HG03135 (cell line): ENCODE measurements around the gene CLTA.
"Not testable (repeated sequence)": the region's sequence is repeated elsewhere in the genome, so short reads cannot be mapped to it uniquely, and the experiment has no call there.

Experiments used
- ATAC-seq: cut with Tn5 transposase; IDR thresholded peaks from one replicate; pipeline ENCODE4 v1.9.1; 2021; ENCODE audit warnings: mild to moderate bottlenecking, moderate library complexity; ENCODE audit not compliant: unreplicated experiment

Gene CLTA

DNA sequence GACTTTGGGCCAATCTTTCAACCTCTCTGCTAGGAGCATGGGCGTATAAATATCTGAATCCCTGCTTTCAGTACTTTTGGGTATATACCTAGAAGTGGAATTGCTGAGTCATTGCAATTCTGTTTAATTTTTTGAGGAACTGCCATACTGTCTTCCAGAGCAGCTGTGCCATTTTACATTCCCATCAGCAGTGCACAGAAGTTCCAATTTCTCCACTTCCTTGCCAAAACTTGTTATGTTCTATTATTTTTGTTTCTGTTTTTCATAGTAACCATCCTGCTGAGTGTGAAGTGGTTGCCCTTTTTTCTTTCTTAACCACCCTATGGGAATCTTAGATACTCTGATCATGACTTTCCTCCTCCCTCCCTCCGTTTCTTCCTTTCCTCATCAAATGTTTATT is 32.6 kb upstream of the CLTA start:
- ATAC-seq = no peak

DNA sequence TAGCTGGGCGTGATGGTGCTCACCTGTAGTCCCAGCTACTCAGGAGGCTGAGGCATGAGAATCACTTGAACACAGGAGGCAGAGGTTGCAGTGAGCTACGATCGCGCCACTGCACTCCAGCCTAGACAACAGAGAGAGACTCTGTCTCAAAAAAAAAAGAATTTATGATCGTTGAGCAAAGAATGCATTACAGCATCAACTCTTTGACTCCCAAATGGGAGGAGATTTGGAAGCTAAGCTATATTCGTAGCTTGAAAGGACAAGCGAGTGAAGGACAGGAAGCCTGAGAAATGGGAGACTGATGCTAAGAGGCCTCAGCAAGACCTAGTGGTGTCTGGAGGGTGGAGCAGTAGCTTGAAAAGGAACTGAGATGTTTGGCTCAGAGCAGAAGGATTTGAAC is 31.8 kb upstream of the CLTA start:
- no peak for ATAC-seq

DNA sequence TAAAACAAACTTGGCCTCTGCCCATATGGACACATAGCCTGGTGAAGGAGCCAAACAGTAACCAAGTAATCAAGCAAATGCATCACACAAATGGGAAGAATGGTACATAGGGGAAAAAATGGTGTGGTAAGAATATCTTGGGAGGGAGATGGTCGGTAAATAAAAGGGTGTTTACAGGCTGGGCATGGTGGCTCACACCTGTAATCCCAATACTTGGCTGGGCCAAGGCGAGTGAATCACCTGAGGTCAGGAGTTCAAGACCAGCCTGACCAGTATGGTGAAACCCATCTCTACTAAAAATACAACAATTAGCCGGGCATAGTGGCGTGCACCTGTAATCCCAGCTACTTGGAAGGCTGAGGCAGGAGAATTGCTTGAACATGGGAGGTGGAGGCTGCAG is 31.2 kb upstream of the CLTA start:
- ATAC-seq = not testable (repeated sequence)

DNA sequence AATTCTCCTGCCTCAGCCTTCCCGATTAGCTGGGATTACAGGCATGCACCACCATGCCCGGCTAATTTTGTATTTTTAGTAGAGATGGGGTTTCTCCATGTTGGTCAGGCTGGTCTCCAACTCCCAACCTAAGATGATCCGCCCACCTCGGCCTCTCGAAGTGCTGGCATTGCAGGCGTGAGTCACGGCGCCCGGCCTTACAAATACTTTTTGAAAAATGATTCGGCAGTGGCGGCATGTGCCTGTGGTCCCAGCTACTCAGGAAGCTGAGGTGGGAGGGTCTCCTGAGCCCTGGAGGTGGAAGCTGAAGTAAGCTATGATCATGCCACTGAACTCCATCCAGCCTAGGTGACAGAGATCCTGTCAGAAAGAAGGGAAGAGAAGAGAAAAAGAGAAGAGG is 30.6 kb upstream of the CLTA start:
- ATAC-seq = not testable (repeated sequence)

DNA sequence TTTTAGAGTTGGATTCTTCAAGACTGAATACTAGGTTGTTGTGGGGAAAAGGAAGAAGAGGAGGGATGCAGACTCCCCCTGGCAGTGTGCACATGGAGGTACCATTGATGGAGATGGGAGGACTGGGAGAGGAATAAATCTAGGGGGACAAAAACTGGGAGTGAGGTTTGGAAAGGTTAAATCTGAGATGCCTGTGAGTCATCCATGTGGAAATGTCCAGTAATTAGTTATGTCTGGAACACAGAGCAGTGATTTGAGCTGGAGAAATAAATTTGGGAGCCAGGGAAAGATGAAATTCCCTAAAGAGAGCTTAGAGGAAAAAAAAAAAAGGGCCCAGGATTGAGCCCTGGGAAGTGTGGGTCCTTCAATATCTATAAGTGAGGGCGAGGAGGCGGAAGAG is 29.5 kb upstream of the CLTA start:
- ATAC-seq = no peak

DNA sequence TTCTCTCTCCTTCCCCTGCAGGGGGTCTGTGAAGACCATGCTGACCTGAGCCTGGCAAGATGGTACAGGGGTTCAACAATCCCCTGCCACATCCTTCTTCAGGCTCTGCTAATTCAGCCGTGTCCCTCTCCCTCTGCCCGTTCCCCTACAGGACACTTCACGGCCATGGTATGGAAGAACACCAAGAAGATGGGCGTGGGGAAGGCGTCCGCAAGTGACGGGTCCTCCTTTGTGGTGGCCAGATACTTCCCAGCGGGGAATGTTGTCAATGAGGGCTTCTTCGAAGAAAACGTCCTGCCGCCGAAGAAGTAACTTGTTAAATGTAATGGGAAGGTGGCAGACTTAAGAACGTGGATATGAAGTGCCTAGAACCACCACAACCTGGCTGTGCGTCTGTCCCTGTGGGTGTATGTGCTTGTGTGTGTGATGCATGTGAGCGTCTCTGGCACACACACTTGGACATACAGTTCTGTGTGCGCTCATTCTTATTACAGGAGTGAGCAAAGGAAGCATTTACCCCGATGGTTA is 28.4 kb upstream of the CLTA start:
- no peak for ATAC-seq

DNA sequence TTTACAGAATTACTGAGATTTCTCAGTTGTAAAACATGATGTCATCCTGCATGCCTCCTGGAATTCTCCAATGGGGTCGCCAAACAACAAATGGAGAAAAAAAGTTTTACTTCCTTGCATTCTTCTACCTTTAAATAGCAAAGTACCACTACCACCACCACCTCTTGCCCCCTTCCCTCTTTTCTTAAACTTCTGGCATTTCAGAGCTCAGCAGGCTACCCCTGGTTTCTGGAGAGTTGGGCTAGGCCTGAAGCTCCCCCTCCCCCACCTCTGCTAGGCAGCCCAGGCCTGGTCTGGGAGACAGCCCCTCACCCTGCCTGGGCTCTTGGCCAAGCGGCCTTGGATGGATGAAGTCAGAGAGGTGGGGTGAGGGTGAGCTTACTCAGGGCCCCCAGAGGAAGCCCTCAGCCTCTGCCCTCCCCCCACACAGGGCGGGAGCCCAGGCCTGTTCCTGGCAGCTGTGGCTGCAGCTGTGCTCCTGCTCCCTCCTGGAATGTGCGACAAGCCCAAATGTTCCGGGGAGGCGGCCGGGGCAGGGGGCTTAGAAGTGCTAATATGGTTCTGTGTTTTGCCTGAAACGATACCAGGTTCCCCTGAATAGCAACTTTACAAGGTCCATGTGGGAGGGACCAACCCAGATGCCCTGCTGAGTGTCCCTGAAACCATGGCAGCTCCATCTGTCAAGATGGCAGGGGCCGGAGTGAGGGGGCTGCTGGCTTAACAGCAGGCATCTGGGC is 27.5 kb upstream of the CLTA start:
- ATAC-seq = no peak

DNA sequence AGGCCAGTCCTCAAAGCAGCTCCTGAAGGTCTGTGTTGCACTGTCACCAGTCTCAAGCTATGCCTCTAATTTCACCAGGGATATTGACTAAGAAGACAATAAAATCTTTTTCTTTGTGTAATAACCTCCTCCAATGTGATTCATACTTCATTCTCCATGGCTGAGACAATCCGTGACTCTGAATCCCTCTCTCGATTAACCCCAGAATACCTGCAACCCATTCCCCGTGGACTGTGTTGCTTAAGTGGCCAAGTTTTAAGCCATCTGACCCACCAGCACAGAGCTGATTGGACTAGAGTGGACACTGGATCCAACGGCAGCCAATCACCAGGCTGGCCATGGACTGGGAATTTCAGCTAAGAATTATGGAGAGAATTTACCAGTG is 26.9 kb upstream of the CLTA start:
- ATAC-seq = no peak

DNA sequence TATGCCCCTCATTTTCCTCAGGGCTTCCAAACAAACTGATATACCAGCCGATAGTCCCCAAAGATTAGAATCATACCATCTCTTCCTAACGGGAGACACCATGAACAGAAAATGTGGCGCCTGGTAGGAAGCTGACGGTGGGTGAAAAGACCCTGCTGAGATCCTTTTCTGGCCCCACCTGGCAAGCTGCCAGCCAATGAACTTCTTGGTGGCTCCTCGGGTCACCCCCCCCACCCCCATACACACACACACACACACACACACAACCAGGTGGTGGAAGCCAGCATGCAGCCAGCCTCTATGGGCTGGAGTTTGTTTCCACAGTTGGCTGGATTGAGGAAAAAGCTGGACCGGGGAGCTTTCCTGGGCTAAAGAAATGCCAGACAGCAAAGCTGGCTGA is 26.3 kb upstream of the CLTA start:
- no peak for ATAC-seq

DNA sequence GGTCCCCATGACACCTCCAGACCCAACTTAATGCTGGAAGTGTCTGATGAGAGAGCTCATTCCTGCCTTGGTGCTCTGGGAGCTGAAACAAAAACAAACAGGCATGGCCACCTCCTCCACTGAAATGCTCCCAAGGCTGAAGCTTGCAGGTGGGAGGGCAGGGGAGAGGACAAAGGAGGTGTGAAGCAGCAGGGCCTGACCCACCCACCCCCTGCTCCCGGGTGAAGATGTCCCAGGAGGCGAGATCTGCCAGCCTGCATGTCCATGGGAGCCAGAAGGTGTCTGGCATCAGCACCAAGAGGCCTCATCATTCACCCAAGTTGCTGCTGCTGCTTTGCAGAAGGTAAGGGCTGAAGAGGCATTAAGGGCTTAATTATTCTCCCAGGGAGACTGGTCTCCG is 25.7 kb upstream of the CLTA start:
- ATAC-seq = no peak

DNA sequence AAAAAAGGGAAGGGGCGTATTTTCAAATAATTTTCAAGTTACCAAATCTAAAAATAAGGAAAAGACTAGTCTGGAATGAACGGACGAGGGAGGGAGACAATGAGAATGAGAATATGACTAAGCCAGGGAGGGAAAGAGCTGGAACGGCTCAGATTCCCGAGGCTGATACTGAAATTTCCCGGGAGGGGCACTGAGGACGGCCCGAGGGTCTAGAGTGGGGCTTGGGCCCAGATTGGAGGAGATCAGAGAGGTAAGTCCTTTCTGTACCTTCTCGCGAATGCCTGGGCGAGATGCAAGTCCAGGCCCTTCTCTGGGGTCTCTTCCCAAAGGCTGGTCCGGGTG is 24.9 kb upstream of the CLTA start:
- ATAC-seq = no peak

DNA sequence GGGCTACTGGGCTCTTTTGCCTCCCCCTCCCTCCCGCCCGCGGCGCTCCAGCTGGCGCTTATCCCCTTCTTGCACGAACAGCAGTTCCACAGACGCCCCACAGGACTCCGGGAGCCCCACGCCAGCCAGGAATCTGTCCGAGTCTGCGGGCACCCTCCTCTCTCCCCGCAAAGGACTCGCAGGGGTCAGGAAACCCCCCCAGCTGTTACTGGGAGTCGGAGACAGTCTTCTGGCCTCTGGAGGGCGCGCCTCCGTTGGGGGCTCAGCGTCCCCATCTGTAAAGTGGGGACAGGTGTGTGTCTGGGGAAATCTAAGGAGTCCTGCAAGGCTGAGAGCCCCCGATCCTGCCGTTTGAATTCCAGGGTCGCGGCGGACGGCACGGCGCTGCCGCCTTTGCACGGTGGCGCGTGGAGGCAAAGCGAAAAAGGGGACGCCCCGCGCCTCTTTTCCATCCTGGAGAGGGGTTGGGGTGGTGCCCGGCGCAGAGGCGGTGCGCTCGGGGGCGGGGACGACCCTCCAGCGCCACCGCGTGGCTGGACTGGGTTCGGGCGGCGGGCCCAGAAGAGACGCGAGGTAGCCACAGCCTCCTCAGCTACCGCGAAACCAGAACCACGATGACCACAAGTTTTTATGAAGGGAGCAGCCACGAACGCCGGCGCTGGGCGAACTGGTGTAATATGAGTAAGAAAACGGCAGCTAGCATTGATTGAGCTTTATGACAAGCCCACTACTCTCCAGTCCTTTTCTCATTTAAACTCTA is 24.4 kb upstream of the CLTA start:
- ATAC-seq = no peak

DNA sequence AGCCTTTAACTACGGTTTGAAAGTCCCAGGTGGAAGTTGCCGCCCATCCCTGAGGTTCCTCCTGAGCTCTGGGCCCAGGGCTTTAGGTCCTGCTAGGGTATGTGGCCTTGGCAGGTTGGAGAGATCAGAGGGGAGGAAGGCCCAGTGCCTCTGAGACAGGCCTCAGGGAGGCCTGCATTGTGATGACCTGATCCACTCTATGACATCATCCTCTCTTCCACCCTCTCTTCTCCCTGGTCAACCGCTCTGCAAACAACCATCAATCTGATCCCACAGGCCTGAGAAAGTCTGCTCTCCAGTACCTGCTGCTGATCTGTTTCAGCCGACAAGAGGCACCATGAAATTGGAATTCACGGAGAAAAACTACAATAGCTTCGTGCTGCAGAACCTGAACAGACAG is 21.6 kb upstream of the CLTA start, which contains the start of gene CCIN:
Gene CCIN (plus strand): TSS at position 223 of the 400 bp plus-strand sequence. CDS start 115 bp downstream, at position 338.
- ATAC-seq = no peak

DNA sequence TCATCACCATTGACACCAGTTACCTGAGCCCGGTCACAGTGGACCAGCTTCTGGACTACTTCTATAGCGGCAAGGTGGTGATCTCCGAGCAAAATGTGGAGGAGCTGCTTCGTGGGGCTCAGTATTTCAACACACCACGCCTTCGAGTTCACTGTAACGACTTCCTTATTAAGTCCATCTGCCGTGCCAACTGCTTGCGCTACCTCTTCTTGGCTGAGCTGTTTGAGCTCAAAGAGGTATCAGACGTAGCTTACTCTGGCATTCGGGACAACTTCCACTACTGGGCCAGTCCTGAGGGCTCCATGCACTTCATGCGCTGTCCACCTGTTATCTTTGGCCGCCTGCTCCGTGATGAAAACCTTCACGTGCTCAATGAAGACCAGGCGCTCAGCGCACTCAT is 21.0 kb upstream of the CLTA start:
- ATAC-seq = no peak

DNA sequence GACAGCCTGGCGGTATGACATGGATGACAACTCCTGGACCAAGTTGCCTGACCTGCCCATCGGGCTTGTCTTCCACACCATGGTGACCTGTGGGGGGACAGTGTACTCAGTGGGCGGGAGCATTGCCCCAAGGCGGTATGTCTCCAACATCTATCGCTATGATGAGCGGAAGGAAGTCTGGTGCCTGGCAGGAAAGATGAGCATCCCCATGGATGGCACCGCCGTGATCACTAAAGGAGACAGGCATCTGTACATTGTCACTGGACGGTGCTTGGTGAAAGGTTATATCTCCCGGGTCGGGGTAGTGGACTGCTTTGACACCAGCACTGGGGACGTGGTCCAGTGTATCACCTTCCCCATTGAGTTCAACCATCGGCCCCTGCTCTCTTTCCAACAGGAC is 20.2 kb upstream of the CLTA start:
- ATAC-seq = no peak

DNA sequence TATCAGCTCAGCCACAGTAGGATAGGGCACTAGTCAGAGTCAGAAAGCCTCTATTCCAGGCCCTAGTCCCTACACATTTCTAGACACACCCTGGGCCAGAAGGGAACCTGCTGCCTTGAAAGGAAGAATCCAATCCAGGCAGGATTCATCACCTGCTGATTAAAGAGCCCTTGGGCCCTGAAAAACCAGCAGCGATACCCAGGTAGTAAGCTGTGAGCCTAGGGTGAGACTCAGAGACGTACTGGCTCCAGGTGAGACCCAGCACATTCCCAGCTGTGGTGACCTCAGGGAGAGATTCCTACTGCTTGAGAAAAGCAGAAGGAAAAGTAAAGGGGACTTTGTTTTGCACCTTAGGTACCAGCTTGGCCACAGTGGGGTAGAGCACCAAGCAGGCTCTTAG is 16.9 kb upstream of the CLTA start:
- no peak for ATAC-seq

DNA sequence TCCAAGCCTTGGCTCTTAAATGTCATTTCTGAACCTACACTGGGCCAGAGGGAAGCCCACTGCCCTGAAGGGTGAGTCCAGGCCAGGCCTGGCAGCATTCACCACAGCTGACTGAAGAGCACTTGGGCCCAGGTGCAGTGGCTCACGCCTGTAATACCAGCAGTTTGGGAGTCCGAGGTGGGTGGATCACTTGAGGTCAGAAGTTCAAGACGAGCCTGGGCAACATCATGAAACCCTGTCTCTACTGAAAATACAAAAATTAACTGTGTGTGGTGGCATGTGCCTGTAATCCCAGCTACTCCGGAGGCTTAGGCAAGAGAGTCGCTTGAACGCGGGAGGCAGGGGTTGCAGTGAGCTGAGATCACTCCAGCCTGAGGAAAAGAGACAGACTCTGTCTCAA is 16.4 kb upstream of the CLTA start:
- no peak for ATAC-seq

DNA sequence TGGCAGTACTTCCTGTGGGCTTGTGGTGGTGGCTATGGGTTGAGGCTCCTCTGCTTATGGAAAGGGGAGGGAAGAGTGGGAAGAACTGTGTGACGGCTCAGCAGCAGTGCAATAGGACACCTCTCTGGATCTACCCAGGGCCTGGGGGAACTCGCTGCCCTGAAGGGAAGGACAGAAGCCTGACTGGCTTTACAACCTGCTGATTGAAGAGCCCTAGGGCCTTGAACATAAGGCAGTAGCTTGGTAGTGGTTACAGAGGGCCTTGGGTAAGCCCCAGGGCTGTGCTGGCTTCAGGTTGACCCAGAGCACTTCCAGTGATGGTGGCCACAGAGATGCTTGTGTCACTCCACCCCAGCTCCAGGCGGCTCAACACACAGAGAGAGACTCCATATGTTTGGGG is 16.0 kb upstream of the CLTA start:
- ATAC-seq = no peak

DNA sequence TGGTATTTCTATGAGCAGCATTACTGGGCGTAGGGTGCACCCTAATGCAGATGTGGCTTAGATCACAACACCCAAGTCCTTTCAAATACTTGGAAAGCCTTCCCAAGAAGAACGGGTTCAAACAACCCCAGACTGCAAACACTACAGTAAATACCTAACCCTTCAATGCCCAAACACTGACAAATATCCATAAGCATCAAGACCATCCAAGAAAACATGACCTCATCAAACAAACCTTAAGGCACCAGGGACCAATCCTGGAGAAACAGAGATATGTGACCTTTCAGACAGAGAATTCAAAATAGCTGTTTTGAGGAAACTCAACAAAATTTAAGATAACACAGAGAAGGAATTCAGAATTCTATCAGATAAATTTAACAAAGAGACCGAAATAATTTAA is 15.5 kb upstream of the CLTA start:
- not testable (repeated sequence) for ATAC-seq

DNA sequence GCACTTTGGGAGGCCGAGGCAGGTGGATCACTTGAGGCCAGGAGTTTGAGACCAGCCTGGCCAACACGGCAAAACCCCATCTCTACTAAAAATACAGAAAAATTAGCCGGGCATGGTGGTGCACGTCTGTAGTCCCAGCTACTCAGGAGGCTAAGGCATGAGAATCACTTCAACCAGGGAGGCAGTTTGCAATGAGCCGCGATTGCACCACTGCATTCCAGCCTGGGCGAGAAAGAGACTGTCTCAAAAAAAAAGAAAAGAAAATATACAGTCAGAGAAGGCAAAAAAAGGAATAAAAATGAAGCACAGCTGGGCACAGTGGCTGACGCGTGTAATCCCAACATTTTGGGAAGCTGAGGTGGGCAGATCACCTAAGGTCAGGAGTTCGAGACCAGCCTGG is 14.2 kb upstream of the CLTA start:
- not testable (repeated sequence) for ATAC-seq

DNA sequence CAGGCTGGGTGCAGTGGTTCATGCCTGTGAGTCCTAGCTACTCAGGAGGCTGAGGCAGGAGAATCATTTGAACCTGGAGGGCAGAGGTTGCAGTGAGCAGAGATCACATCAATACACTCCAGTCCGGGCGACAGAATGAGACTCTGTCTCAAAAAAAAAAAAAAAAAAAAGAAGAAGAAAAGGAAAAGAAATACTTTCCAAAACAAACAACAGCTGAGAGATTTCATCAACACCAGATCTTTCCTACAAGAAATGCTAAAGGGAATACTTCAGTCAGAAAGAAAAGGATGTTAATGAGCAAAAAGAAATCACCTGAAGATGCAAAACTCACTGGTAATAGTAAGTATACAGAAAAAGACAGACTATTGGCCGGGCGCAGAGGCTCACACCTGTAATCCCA is 13.2 kb upstream of the CLTA start:
- no peak for ATAC-seq

DNA sequence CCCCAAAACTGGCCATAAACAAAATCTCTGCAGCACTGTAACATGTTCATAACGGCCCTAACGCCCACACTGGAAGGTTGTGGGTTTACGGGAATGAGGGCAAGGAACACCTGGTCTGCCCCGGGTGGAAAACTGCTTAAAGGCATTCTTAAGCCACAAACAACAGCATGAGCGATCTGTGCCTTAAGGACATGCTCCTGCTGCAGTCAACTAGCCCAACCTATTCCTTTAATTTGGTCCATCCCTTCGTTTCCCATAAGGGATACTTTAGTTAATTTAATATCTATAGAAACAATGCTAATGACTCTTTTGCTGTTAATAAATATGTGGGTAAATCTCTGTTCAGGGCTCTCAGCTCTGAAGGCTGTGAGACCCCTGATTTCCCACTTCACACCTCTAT is 10.5 kb upstream of the CLTA start:
- not testable (repeated sequence) for ATAC-seq
